Activated T-helper 1 cell treated with anti-CD3 and anti-CD28 coated beads, Interleukin-2, amount 50 U/mL, for 16 hours (primary cell): ENCODE data around the gene BCL2.

Experiments used
- DNase-seq, 2 donors: peaks; one replicate each; pipeline ENCODE4 v3.0.0-alpha.2; 2020; ENCODE audit warnings: low read depth in 1 of 2, low spot score in 1 of 2

The BCL2 gene

GRCh38 chr18:63098018-63098981 is 221.3 kb downstream of the BCL2 start:
- no peak for DNase-seq

DNA sequence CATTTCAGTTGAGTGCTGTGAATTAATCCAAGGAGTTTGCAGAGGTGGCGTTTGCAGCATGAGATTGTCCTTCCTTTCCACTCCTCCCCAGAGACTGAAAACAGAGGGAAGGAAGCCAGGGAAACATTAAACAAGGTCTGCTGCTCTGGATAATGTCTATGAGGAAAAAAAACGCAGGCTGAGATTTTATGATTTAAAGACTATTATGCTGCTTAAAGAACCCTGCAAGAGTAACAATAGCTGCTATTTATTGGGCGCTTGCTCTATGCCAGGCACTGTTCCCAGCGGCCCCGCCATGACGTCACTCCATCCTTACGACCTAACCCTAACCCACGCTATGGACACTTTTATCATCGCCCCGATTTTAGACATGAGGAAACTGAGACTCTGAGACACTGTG is 222.4 kb downstream of the BCL2 start:
- no peak for DNase-seq

DNA sequence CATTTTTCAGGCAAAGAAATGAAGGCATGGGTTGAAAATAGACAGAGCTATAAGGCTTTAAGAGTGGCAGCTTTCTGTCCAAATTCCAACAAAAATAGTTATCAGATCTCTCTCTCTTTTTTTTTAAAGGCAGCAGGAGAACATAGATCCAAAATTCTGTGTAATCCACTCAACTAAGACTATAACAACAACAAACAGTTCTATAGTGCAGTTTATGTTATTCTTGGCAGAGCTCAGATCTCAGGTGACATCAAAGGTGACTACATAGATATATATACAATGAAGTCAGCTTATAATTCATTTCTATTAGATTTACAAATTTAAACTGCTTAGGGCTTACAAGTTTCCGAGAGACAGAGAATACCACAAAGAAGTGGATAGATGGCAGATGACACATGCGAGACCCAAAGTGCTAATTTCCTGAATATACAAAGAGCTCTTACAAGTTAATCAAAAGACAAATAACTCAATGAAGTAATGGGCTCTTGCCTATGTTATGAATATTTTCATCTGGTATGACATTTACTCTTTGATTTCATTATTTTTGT is 223.2 kb downstream of the BCL2 start:
- no peak for DNase-seq

DNA sequence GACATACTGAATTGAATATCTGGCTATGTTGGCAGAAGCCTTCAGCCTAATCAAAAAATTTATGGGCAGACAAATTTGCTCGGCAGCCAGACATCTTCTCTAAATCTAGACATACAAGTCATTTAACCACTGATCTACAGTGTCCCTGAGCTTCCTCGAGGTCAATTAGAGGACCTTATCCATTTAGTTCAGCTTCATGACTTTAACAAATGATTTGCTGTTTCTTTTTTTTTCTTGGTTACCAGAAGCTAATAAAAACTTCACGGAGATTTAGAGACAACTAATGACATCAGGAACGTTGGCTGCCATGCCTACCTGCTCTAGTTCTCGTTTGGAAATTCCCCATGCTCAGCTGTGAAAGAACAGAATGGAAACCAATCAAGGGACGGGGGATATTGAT is 223.8 kb downstream of the BCL2 start:
- no peak for DNase-seq

DNA sequence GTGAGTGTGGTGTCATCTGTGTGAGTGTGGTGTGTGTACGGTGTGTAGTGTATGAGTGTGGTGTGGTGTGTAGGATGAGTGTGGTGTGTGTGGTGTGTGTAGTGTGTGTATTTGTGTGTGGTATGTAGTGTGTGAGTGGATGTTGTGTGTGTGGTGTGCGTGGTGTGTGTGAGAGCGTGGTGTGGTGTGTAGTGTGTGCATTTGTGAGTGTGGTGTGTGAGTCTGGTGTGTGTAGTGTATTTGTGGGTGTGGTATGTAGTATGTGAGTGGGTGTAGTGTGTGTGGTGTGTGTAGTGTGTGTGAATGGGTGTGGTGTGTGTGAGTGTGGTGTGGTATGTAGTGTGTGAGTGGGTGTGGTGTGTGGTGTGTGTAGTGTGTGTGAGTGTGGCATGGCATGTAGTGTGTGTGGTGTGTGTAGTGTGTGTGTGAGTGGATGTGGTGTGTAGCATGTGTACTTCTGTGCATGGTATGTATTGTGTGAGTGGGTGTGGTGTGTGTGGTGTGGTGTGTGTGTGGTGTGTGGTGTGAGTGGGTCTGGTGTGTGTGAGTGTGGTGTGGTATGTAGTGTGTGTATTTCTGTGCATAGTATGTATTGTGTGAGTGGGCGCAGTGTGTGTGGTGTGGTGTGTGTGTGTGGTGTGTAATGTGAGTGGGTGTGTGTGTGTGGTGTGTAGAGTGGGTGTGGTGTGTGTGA is 227.8 kb downstream of the BCL2 start:
- no peak for DNase-seq

- no peak for DNase-seq
These were observed 229.2 kb downstream of the BCL2 start for GRCh38 chr18:63090334-63090733.

- DNase-seq = no peak
These were observed 230.5 kb downstream of the BCL2 start for GRCh38 chr18:63089041-63089440.

GRCh38 chr18:63088262-63088661 is 231.3 kb downstream of the BCL2 start:
- no peak for DNase-seq

GRCh38 chr18:63087421-63088230 is 231.9 kb downstream of the BCL2 start:
- no peak for DNase-seq

DNA sequence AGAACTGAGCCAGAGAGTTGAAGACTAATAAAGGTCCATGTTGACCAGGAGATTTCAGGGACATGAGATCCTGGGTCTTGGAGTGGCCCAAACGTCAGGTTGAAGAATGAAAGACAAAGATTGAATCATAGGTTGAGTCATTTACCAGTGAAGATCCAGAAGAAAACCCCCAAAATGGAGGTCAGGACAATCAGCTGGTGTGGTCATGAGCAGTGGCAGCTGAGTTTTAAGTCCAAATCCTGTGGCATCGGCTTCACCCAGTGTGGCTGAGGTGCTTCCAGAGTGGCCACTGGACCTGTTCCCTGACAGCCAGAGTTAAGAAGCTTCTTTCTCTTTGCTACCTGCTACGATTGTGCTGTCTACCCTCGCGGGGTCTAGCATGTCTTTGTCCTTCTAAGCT is 234.0 kb downstream of the BCL2 start:
- no peak for DNase-seq

- DNase-seq = no peak
These were observed 235.3 kb downstream of the BCL2 start for GRCh38 chr18:63084219-63084618.

- DNase-seq = no peak
These were observed 236.0 kb downstream of the BCL2 start for GRCh38 chr18:63083555-63083954.

GRCh38 chr18:63083020-63083531 is 236.5 kb downstream of the BCL2 start:
- DNase-seq = no peak

DNA sequence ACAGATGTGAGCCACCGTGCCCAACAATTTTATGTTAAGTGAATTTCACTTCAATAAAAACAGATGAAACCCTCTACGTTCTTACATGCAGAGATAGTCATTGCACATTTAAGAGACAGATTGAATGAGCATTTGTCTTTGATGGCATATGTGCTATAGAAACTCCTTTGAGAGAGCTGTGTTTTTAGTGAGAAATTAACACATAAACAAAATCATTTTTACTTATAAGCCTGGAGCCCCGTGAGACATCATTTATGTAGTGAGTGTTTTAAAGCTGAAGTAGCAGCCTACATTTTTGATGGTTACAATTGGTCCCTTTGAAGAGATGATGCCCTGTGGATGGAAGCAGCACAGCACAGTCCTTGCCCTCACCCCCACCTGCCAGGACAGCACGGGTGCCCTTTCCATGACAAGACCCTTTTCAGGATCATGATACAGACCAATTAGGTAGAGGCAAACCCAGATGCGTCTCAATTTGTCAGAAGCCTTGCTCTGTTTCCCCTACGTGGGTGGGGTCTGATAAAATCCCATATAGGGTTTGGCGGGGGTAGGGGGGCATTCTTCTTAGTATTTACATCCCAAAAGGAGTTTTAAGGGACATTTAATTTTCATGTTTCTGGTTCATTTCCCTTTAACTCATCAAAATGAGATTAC is 237.1 kb downstream of the BCL2 start:
- no peak for DNase-seq

- no peak for DNase-seq
These were observed 240.5 kb downstream of the BCL2 start for GRCh38 chr18:63079114-63079513.

DNA sequence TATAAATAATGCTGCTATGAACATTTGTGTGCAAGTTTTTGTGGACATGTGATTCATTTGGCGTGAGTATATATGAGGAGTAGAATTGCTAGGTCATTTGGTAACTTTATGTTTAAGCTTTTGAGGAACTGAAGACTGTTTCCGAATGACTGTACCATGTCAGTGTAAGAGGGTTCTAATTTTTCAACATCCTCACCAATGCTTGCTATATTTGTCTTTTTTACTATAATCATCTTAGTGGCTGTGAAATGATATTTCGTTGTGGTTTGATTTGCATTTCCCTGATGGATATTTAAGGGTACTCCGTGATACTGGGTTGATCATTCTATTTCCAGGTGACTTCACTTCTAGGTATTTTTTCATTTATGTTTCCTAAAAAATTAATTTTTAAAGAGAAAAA is 241.1 kb downstream of the BCL2 start:
- DNase-seq = no peak

DNA sequence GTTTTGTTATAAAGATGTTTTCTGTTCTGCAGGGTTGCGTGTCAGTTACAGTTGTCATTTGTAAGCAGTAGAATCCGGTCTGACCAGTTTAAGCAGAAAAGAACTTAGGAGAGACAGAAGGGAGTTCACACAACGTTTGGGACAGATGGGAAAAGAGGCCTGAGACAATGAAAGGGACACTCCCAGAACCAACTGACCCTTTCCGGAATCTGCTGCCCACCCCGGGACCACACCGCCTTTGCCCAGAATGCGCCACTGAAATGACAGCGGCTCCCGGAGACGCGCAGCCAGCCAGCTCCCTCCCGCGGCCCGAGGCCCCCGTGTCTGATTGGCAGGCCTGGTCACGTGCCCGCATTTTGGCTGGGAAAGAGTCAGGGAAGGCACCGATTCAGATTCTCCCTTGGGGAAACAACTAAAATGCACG is 244.6 kb downstream of the BCL2 start:
- DNase-seq = peak in 1 of 2 donors; percentile 28

DNA sequence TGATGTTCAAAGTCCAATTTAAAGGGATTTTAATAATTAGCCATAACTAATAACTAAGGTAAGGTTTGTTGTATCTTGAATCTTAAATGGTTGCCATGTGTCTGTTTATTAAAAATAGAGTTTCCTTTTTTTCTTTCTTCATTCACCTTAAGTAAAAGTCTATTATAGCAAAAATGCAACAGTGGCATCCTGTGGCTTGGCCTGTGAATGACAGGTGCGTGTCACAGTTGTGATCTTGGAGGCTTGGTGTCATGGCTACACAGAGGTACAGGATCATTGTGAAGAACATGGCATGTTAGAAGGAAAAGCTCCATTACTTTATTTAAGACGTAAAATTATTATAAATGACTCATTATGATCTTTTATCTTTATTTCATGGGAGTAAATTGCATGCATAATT is 246.1 kb downstream of the BCL2 start:
- DNase-seq = no peak
